GM18861 (cell line): ENCODE data around the gene EEPD1.

ENCODE experiments used
- ATAC-seq: cut with Tn5 transposase; IDR thresholded peaks from one replicate; pipeline ENCODE4 v1.9.1; 2021; ENCODE audit not compliant: unreplicated experiment

EEPD1 gene

DNA sequence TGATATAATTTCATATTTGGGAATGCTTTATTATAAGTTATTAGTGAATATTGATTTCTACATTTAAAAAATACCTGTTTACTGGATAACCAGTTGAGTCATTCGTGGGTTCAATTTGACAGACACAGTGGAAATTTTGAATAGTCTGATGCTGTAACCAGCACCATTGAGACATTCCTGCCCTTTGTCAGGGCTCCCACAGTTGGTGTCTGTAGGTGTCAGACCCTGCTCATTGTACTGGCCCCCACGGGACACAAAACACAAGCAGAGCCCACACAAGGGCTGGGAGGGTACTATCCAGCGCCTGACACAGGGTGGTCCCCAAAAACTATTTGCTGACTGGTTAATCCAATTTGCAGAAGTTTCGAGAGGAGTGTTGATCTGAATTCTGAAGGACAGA lies 35.9 kb downstream of the EEPD1 start:
- no peak for ATAC-seq

GRCh38 chr7:36190447-36191291 lies 37.6 kb downstream of the EEPD1 start:
- no peak for ATAC-seq

DNA sequence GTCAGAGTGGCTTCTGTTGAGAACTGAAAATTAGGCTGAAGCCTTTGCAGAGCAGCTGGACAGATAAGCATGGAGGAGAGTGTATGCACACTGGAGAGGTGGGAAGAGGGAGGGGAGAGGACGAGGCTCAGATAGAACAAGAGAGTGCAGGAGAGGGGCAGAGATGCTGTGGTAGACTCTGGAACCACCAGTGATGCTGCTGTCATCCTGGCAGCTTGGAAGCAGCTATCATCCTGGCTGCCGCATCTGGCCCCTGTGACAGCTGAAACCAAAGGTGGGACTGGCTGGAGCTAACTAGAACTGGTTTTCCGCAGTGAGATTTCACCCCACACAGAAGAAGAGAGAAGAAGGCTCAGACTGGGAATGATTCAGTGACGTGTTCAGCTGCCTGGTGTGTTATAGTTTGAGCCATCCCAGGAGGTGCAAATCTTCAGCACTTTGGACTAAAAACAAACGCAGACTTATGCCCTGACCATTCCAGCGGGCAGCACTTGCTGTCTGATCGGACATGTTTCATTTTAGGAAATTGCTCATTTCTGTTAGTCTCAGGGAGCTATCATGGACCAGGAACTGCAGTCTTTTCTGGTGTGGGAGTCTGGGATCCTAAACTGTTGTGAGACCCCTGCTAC lies 38.4 kb downstream of the EEPD1 start:
- peak; percentile 17 for ATAC-seq

DNA sequence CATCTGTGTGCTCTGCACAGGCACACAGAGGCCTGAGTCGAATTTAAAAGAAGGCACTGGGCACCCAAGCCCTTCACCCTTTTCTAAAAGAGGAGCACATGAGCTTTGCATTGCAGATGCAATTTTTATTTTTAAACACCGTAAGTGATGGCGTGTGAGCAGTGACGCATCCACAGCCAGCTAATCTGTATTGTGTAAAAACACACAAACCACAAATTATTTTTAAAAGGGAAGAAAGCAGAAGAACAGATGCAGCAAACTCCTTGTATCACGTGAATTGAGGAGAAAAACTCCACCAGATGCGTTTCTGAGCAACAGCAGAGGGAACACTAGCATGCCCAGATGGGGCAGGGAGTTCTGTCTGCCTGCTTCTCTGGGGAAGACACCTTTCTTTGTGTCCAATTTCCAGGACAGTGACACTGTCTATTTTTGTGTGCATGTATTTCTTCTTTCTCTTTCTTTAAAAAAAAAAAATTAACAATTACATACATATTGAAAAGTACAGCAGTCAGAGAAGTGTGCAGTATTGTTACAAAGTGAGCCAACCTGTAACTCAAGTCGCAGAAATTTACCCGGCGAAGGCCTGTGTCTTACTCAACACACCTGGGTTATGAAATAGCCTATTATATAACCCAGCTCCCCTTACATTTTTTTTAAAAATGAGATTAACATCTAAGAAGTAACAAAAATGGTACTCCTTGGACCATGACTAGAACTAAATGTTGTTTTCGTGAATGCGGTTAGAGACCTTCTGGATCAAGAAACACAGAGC lies 39.2 kb downstream of the EEPD1 start:
- ATAC-seq = peak; percentile 61

- ATAC-seq = no peak
Measured at GRCh38 chr7:36192877-36193276, 39.8 kb downstream of the EEPD1 start.

DNA sequence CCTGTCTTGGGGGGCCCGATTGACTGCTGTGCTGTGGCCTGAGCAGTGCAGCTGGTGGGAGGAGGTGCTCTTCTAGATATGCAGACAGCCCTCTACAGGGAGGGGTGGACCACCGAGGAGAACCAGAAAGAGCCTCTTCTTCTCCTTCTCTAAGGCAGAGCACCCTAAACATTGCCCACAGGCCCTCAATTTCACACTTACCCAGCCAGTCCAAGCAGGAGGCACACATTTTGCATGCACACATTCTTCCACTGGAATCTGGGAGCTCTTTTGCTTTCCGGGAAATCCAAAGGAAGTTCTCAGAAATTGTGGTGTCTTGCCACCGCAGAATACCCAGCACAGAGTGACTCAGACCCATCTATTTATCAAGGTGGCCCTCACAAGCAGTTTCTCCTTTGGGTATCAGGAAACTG lies 45.8 kb downstream of the EEPD1 start:
- ATAC-seq = no peak

DNA sequence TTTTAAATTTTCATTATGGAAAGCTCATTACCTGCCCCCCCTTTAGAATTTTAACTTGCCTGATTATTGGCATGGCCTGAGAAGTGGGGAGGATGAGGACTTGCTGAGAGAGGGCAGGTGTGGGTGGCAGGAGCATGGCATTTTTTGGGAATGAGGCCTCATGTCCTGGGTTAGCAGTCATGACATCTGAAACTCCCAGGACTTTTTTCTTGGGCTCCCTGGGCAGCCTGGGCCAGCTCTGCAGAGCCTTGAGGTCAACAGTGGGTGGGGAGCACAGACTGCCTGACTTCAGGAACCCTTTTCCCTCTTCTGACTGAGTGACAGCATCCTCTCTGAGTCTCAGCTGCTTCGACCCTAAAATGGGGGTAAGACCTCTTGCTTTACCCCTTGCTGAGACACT lies 46.3 kb downstream of the EEPD1 start:
- ATAC-seq = no peak

- ATAC-seq = no peak
Measured at GRCh38 chr7:36201122-36201723, 48.2 kb downstream of the EEPD1 start.

DNA sequence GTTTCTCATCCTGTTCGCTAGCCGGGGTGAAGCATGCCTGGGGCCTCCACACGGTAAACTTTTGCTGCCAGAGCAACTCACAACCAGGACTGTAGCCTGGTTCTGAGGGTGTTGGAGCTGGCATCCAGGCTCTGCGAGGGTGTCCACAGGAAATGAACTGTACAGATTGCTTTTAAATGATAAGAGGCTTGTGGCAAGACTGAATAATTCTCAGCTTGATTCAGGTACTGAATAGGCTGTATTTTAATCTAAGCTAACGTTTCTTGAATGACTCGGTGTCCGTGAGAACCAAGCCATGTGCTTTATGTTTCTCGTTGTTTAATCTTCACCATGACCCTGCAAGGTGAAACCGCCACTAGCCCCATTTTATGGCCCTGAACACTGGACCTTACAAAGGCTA lies 49.3 kb downstream of the EEPD1 start:
- ATAC-seq = no peak

DNA sequence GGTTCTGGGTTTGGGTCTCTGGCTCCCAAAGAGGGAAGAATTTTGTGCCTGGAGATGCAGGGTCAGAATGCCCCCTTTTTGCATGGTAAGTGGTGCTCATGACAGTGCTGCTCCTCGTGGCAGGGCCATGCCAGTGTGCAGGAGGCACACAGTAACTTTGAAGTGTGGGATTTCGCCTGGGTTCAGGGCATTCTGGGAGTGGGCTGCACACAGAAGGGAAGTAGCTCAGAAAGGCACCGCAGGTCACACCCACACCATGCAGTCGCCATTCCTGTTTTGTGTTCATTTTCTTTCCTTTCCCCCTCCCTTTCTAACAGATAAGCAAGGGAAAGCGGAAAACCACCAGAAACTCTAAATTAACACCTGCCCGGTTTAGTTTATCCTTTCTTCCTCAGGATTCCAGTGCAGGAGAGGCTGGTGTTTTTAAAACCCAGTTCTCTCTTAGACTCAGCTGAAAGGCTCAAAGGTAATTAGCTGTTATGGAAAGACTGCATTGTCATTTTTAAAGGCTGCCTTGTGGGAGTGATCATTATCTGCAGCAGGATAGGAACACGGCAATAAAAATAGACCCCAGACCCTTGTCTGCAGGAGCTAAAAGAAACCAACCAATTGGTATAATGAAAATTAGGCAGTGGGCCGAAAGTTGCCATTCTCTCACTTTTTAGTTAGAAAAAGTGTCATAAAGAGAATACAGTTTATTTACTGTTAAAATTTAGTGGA lies 50.2 kb downstream of the EEPD1 start:
- ATAC-seq = no peak

DNA sequence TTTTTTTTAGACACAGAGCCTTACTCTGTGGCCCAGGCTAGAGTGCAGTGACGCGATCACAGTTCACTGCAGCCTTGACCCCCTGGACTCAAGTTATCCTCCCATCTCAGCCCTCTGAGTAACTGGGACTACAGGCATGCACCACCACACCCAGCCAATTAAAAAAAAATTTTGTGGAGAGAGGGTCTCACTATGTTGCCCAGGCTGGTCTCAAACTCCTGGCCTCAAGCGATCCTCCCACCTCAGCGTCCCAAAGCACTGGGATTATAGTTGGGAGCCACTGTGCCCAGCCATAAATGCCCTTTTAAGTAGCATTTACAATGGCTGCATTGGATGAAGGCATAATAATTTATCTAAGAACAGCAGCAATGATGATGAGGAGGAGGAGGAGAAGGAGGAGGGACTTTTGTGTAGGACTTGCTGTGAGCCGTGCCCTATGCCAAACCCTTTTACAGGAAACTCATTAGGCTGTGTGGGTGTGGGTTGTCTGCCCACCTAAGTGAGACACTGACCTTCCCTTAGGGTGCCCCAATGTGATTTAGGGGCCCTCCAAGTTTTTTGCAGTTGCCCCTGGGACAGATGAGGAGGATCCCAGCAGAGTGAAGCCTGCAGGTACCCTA lies 51.1 kb downstream of the EEPD1 start:
- no peak for ATAC-seq

- ATAC-seq = no peak
Measured at GRCh38 chr7:36204929-36205635, 52.0 kb downstream of the EEPD1 start.

DNA sequence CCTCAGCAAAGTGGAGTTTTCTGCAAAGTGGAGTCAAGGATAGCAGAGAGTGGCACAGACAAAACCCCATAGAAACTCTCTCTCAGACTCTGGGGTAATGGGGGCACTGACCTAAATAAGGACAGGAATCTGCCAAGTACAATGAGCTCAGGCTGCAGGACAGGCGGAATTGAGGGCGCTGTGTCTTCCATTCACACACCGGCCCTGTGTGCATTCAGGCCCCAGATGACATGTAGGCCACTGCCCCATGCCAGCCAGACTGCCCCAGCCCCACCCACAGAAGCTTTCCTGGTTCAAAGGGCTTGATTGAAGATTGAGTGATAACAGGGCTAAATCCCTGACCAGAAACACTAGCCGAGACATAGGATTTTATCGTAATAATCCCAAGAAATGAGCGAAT lies 52.7 kb downstream of the EEPD1 start:
- no peak for ATAC-seq

GRCh38 chr7:36207451-36208291 lies 54.6 kb downstream of the EEPD1 start:
- ATAC-seq = no peak

- no peak for ATAC-seq
Measured at GRCh38 chr7:36208426-36208825, 55.4 kb downstream of the EEPD1 start.

GRCh38 chr7:36208997-36209813 lies 56.2 kb downstream of the EEPD1 start:
- no peak for ATAC-seq

- ATAC-seq = no peak
Measured at GRCh38 chr7:36209814-36210183, 56.7 kb downstream of the EEPD1 start.

- ATAC-seq = no peak
Measured at GRCh38 chr7:36210291-36210922, 57.4 kb downstream of the EEPD1 start.
